Activated CD4-positive, alpha-beta T cell treated with anti-CD3 and anti-CD28 coated beads, Interleukin-10, Interleukin-2, amounts not matched to agents 100 ng/mL and 50 ng/mL, durations not matched to agents 16 hours and 8 hours (primary cell): Measurements from ENCODE around the gene DLG2.

Experiments used
- DNase-seq: peaks from one replicate; pipeline ENCODE4 v3.0.0-alpha.2; 2020

Gene DLG2

GRCh38 chr11:84297570-84297969 lies 1329.6 kb downstream of the DLG2 start:
- DNase-seq: no peak

GRCh38 chr11:84295815-84296214 lies 1331.3 kb downstream of the DLG2 start:
- no peak for DNase-seq

GRCh38 chr11:84292955-84293354 lies 1334.2 kb downstream of the DLG2 start:
- no peak for DNase-seq

GRCh38 chr11:84292006-84292405 lies 1335.1 kb downstream of the DLG2 start:
- no peak for DNase-seq

GRCh38 chr11:84290647-84291046 lies 1336.5 kb downstream of the DLG2 start:
- DNase-seq: no peak

GRCh38 chr11:84289381-84289906 lies 1337.7 kb downstream of the DLG2 start:
- peak; percentile 62 for DNase-seq

GRCh38 chr11:84273541-84273940 lies 1353.6 kb downstream of the DLG2 start:
- no peak for DNase-seq

- no peak for DNase-seq
Measured at GRCh38 chr11:84270466-84270865, 1356.7 kb downstream of the DLG2 start.

GRCh38 chr11:84264066-84264465 lies 1363.1 kb downstream of the DLG2 start:
- no peak for DNase-seq

GRCh38 chr11:84261707-84262106 lies 1365.4 kb downstream of the DLG2 start:
- DNase-seq: no peak

- DNase-seq: no peak
Measured at GRCh38 chr11:84260862-84261261, 1366.3 kb downstream of the DLG2 start.

- DNase-seq: no peak
Measured at GRCh38 chr11:84256618-84257017, 1370.5 kb downstream of the DLG2 start.

GRCh38 chr11:84255483-84255882 lies 1371.7 kb downstream of the DLG2 start:
- no peak for DNase-seq

- DNase-seq: no peak
Measured at GRCh38 chr11:84250834-84251613, 1376.1 kb downstream of the DLG2 start.

- DNase-seq: no peak
Measured at GRCh38 chr11:84249344-84250135, 1377.6 kb downstream of the DLG2 start.

GRCh38 chr11:84247926-84248325 lies 1379.2 kb downstream of the DLG2 start:
- DNase-seq: no peak

GRCh38 chr11:84247129-84247528 lies 1380.0 kb downstream of the DLG2 start:
- DNase-seq: no peak

- DNase-seq: peak; percentile 2
Measured at GRCh38 chr11:84243629-84244263, 1383.4 kb downstream of the DLG2 start.

- no peak for DNase-seq
Measured at GRCh38 chr11:84241343-84242131, 1385.6 kb downstream of the DLG2 start.

- DNase-seq: no peak
Measured at GRCh38 chr11:84240847-84241246, 1386.3 kb downstream of the DLG2 start.

- no peak for DNase-seq
Measured at GRCh38 chr11:84236436-84236835, 1390.7 kb downstream of the DLG2 start.

GRCh38 chr11:84234462-84235202 lies 1392.5 kb downstream of the DLG2 start:
- DNase-seq: no peak
